Cerebellar nuclear complex (tissue), 1 donor: Measurements from ENCODE around the gene HBG1.
"Not testable (repeated sequence)": the region's sequence is repeated elsewhere in the genome, so short reads cannot be mapped to it uniquely, and the experiment has no call there.

ENCODE experiments used
- DNase-seq, 2 experiments: peaks; one replicate each; lab custom pipeline; 2025; lab: John Stamatoyannopoulos, UW

HBG1 gene

DNA sequence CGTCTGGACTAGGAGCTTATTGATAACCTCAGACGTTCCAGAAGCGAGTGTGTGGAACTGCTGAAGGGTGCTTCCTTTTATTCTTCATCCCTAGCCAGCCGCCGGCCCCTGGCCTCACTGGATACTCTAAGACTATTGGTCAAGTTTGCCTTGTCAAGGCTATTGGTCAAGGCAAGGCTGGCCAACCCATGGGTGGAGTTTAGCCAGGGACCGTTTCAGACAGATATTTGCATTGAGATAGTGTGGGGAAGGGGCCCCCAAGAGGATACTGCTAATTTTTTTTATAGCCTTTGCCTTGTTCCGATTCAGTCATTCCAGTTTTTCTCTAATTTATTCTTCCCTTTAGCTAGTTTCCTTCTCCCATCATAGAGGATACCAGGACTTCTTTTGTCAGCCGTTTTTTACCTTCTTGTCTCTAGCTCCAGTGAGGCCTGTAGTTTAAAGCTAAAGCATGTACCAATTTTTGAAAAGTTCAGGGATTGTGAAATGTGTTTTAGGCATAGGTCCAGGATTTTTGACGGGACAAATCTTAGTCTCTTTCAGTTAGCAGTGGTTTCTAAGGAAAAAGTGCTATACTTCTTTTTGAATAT is at the start of gene HBG1:
Gene HBG1 (minus strand): TSS at position 51 of the 590 bp plus-strand sequence. CDS start 53 bp downstream, outside the sequence.
- DNase-seq, result not testable (repeated sequence)

DNA sequence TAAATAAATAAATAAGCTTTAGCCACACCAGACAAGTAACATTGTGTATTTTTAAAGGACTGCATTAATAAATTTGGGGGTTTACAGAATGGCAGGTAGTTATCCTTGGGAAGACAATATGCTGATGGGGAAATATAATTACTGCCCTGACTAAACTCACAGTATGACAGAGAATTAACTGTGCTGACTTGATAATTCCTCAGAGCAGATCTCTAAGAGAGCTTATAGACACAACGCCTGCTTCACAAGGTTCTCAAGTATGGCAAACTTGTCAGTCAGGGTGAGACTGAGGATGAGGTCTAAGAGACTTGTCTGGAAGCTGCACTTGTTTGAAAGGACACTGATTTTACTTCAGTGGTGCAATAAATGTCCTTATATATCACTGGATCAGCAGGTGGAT is 48.8 kb upstream of the HBG1 start:
- DNase-seq, result no peak

DNA sequence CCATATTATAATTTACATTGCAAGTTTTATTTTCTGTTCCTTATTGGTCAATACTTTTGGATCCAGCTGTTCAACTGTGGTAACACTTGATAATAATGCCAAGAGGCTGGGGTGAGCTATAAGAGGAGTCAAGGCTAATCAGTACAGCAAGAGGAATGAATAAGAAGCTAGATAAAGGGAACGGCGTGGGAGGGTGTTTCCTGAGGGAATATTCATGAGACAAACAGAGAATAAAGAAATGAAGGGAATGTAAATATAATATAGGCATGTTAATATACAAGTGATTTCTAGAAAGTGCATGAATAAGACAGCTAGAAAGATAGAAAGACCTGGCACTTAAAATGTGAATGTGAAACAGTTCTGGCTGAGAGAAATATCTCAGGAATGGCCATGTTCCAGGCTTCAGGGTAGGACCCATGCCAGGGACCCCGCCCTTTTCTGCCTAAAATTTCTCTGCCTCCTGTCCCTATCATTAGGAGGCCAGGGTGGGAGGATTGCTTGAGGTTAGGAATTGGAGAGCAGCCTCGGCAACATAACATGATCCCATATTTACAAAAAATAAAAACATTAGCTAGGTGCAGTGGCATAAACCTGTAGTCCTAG is 48.2 kb upstream of the HBG1 start:
- no peak for DNase-seq

- DNase-seq, result not testable (repeated sequence)
Observed at GRCh38 chr11:5294342-5294995, 44.8 kb upstream of the HBG1 start.

DNA sequence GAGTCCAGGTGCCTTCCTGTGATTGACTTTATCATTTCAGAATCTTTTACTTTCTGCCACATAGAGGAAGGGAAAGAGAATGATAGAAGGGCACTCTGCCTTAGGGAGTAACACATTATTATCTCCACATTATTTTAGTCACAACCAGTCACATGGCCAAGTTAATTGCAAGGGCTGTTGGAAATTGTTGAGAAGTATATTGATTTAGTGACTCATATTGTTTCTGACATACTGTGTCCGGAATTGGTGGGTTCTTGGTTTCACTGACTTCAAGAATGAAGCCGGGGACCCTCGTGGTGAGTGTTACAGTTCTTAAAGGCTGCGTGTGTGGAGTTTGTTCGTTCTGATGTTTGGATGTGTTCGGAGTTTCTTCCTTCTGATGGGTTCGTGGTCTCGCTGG is 43.4 kb upstream of the HBG1 start:
- DNase-seq, result no peak

DNA sequence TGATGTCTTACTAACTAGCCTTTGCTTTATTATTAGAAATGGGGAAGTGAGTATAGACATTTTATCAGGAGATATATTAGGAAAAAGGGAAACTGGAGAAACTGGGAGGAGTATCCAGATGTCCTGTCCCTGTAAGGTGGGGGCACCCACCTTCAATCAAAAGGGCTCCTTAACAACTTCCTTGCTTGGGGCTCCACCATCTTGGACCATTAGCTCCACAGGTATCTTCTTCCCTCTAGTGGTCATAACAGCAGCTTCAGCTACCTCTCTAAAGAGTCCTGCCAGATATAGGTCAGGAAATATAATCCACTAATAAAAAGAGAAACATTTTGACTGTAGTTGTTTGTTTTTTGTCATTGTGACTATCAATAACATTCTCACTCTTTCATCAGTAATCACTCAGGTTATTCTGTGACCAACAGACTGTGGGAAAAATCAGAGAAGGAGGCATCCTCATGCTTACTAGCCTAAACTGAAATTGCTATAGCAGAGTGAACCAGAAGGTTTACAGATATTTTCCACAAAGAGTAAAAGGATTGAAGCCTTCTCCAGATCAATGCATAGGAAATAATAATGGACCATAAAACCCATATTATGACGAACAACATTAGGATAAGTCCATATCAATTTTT is 41.7 kb upstream of the HBG1 start:
- DNase-seq, result no peak

- DNase-seq, result no peak
Observed at GRCh38 chr11:5290106-5290505, 40.4 kb upstream of the HBG1 start.

DNA sequence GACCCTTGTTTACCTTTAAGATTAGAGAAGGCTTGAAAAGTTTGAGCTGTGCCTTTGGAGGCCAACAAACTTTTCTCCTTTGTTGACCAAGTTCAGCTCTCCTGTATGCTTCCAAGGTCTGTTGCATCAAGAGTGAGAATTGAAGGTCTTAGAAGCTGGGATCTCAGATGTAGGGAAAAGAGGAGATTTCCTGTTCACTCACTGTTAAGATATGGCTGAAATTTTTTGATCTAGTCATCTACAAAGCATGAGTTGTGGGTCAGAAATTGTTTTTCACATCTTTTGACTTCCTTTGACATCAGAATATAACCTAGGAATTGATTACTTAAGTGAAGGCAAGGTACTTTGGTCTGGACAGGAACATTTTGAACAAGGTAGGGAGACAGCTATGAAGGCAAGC is 40.0 kb upstream of the HBG1 start:
- DNase-seq, result no peak

GRCh38 chr11:5288906-5289550 is 39.4 kb upstream of the HBG1 start:
- no peak for DNase-seq

- DNase-seq, result no peak
Observed at GRCh38 chr11:5288108-5288905, 38.6 kb upstream of the HBG1 start.

GRCh38 chr11:5286901-5287300 is 37.2 kb upstream of the HBG1 start:
- DNase-seq, result no peak

DNA sequence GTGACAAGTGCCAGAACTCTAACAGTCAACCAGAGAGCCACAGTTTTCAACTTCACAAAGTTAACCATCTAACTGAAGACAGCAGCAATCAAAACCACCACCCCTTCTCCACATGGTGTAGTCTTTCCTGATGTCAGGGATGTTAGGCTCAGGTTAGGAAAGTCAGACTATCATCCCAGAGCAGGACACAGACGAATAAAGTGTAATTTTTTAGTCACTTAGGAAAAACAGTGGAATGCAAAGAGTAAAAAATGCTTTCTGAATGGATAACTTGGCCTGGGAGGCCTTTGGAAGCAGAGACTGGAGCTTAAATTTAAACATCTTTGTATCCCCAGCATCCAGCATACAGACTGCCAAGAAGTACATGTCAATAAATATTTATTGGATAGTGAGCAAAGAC is 36.7 kb upstream of the HBG1 start:
- DNase-seq, result no peak

- DNase-seq, result no peak
Observed at GRCh38 chr11:5285703-5286340, 36.2 kb upstream of the HBG1 start.

DNA sequence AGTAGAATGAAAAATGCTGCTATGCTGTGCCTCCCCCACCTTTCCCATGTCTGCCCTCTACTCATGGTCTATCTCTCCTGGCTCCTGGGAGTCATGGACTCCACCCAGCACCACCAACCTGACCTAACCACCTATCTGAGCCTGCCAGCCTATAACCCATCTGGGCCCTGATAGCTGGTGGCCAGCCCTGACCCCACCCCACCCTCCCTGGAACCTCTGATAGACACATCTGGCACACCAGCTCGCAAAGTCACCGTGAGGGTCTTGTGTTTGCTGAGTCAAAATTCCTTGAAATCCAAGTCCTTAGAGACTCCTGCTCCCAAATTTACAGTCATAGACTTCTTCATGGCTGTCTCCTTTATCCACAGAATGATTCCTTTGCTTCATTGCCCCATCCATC is 35.0 kb upstream of the HBG1 start:
- no peak for DNase-seq

GRCh38 chr11:5283882-5284281 is 34.2 kb upstream of the HBG1 start:
- DNase-seq, result no peak

DNA sequence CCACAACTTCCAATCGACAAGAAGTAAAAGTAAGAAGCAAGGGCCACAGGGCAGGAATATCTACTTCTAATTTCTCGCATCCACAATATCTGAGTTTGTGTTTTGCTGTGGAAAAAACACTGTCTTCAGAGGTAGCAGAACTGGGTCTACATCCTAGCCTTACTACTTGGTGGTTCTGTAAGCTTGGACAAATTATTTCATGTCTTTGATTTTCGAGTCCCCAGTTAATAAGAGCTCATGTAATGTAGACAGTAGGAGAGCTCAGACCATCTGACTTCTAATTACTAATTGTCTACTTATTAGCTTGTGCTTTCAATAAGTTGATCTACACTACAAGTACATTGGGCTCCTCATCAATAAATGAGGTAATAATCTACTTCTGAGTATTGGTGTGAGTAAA is 33.4 kb upstream of the HBG1 start:
- DNase-seq, result no peak

DNA sequence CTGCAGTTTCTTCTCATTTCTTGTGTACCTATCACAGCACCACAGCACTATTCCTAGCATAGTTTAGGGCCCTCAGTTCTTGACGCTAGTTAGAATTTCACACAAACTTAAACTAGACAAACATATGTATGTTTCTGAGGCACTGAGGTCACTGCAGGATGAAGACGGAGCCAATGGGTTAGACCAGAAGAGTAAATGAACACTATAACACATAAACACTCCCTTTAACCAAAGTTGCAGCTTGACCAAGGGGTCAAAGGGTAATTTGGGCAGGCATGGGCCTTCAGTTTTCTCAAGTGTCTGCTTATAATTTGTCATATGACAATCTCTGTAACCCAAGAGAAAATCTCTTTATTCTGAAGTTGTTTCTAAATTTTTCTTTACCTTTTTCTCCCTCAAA is 33.0 kb upstream of the HBG1 start:
- no peak for DNase-seq

- DNase-seq, result no peak
Observed at GRCh38 chr11:5281596-5281995, 31.9 kb upstream of the HBG1 start.

DNA sequence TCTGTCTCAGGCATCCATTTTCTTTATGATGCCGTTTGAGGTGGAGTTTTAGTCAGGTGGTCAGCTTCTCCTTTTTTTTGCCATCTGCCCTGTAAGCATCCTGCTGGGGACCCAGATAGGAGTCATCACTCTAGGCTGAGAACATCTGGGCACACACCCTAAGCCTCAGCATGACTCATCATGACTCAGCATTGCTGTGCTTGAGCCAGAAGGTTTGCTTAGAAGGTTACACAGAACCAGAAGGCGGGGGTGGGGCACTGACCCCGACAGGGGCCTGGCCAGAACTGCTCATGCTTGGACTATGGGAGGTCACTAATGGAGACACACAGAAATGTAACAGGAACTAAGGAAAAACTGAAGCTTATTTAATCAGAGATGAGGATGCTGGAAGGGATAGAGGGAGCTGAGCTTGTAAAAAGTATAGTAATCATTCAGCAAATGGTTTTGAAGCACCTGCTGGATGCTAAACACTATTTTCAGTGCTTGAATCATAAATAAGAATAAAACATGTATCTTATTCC is 31.0 kb upstream of the HBG1 start:
- no peak for DNase-seq

- no peak for DNase-seq
Observed at GRCh38 chr11:5279471-5280090, 29.9 kb upstream of the HBG1 start.
